GM12878 (cell line): Measurements from ENCODE around the gene DEFB132. TPM values are rescaled to one million over a fixed set of nuclear protein-coding genes. Genes with fewer than 3 reads are reported as not detected.

Experiments used
- ATAC-seq: fragments of 200-7000 bp; cut with Tn5 transposase; 3 replicates; pipeline ENCODE4 v1.9.1; 2020; ENCODE audit warnings: mild to moderate bottlenecking, moderate library complexity
- BruUV-seq: library from RNA; stranded (reverse); fragments of 400-500 nt; replicated peaks from 2 replicates; lab custom pipeline; 2021; lab: Mats Ljungman, UMichigan
- CTCF ChIA-PET: fragments of 300-600 bp; sonication (Branson Sonifier 250); formaldehyde crosslinking; extraction: SDS; loops from one replicate; lab custom pipeline; 2021; ENCODE audit warnings: inconsistent platforms; lab: Yijun Ruan, JAX
- POLR2A ChIA-PET: fragments of 350-600 bp; formaldehyde crosslinking; extraction: SDS; loops from one replicate; lab custom pipeline; 2021; ENCODE audit warnings: inconsistent platforms; lab: Charles Lee
- RAD21 ChIA-PET: fragments of 300-600 bp; sonication (Branson Sonifier 250); formaldehyde crosslinking; loops from one replicate; lab custom pipeline; 2023; ENCODE audit warnings: antibody characterized with exemption; ENCODE audit not compliant: unreplicated experiment; lab: Charles Lee
- SMC1A ChIA-PET: fragments of 300-600 bp; sonication (Branson Sonifier 250); formaldehyde crosslinking; loops from one replicate; lab custom pipeline; 2023; ENCODE audit not compliant: unreplicated experiment, uncharacterized antibody; lab: Charles Lee
- DNase-seq: peaks from one replicate; pipeline ENCODE4 v3.0.0-alpha.2; 2011; ENCODE audit warnings: low read depth, low spot score
- FAIRE-seq: peaks from 3 replicates; lab custom pipeline; 2011; peaks lifted over from hg19 to GRCh38; lab: Jason Lieb, UNC
- H2AFZ ChIP-seq: 2 replicates; pipeline ENCODE4 v1.6.0; 2011; ENCODE audit warnings: low read depth, low read length, control low read depth; ENCODE audit not compliant: control insufficient read depth
- H3K27ac ChIP-seq: 2 replicates; pipeline ENCODE4 v1.5.1; 2011; ENCODE audit warnings: control low read depth; ENCODE audit not compliant: control insufficient read depth, insufficient read depth
- H3K27me3 ChIP-seq, 2 experiments: replicated peaks in 1 of 2; 2 replicates each; pipeline versions ENCODE4 v1.6.0 to v1.6.1; 2011; ENCODE audit warnings: low read length in 1 of 2; ENCODE audit not compliant: control insufficient read depth in 2 of 2, insufficient read depth in 2 of 2
- H3K36me3 ChIP-seq, 2 experiments: 2 replicates each; pipeline ENCODE4 v1.5.1; 2011; ENCODE audit warnings: low read length in 1 of 2; ENCODE audit not compliant: control insufficient read depth in 2 of 2, insufficient read depth in 2 of 2
- H3K4me1 ChIP-seq: 2 replicates; pipeline ENCODE4 v1.6.1; 2011; ENCODE audit warnings: mild to moderate bottlenecking, low read length, moderate library complexity, mixed read lengths; ENCODE audit not compliant: control insufficient read depth, insufficient read depth
- H3K4me2 ChIP-seq: 2 replicates; pipeline ENCODE4 v1.6.0; 2011; ENCODE audit warnings: control low read depth; ENCODE audit not compliant: control insufficient read depth, insufficient read depth
- H3K4me3 ChIP-seq: fragments of 200-600 bp; sonication (generic); 2 replicates; pipeline ENCODE4 v1.5.1; 2016
- H3K79me2 ChIP-seq: 2 replicates; pipeline ENCODE4 v1.6.0; 2011; ENCODE audit warnings: low read length; ENCODE audit not compliant: control insufficient read depth, insufficient read depth
- H3K9ac ChIP-seq: 2 replicates; pipeline ENCODE4 v1.8.0; 2011; ENCODE audit warnings: low read length, control low read depth, mixed read lengths; ENCODE audit not compliant: control insufficient read depth, insufficient read depth
- H3K9me3 ChIP-seq: replicated peaks from 3 replicates; pipeline ENCODE4 v1.5.1; 2011; ENCODE audit warnings: mild to moderate bottlenecking, low read length; ENCODE audit not compliant: control insufficient read depth, insufficient read depth
- H4K20me1 ChIP-seq: 2 replicates; pipeline ENCODE4 v1.6.0; 2011; ENCODE audit not compliant: control insufficient read depth, insufficient read depth
- ATF7 ChIP-seq: fragments of 450-650 bp; IDR thresholded peaks from 2 replicates; pipeline ENCODE4 v1.6.1; 2016; ENCODE audit warnings: low read depth, mild to moderate bottlenecking
- BCL11A ChIP-seq: IDR thresholded peaks from 2 replicates; pipeline ENCODE4 v1.6.1; 2011; ENCODE audit warnings: low read depth, low read length
- BHLHE40 ChIP-seq, 2 experiments: fragments of 450-650 bp in 1 of 2; IDR thresholded peaks; 2 replicates each; pipeline ENCODE4 v1.6.1; 2011 to 2017; ENCODE audit warnings: low read depth in 2 of 2, borderline replicate concordance in 1 of 2, improper control_type of control experiment in 1 of 2, low read length in 1 of 2, mild to moderate bottlenecking in 1 of 2
- ELK1 ChIP-seq: IDR thresholded peaks from 2 replicates; pipeline ENCODE4 v1.6.1; 2012; ENCODE audit warnings: low read depth, low read length, improper control_type of control experiment
- EP300 ChIP-seq, 2 experiments: fragments of 150-350 bp in 1 of 2; IDR thresholded peaks; 2 replicates each; pipeline ENCODE4 v1.6.1; 2011 to 2012; ENCODE audit warnings: low read depth in 2 of 2, low read length in 2 of 2, borderline replicate concordance in 1 of 2, improper control_type of control experiment in 1 of 2, inconsistent platforms in 1 of 2; ENCODE audit not compliant: control insufficient read depth in 1 of 2
- JUNB ChIP-seq: IDR thresholded peaks from 2 replicates; pipeline ENCODE4 v1.6.1; 2016; ENCODE audit warnings: antibody characterized with exemption, mild to moderate bottlenecking
- NFYA ChIP-seq: IDR thresholded peaks from 2 replicates; pipeline ENCODE4 v1.6.1; 2011; ENCODE audit warnings: low read depth, mild to moderate bottlenecking, low read length, improper control_type of control experiment, borderline replicate concordance
- NR2C1 ChIP-seq: fragments of 450-650 bp; IDR thresholded peaks from 2 replicates; pipeline ENCODE4 v1.6.1; 2017; ENCODE audit warnings: antibody characterized with exemption, mild to moderate bottlenecking, moderate library complexity
- PAX5 ChIP-seq: IDR thresholded peaks from 2 replicates; pipeline ENCODE4 v1.6.1; 2011; ENCODE audit warnings: low read depth, low read length, borderline replicate concordance
- POU2F2 ChIP-seq: IDR thresholded peaks from 3 replicates; pipeline ENCODE4 v1.6.1; 2011; ENCODE audit warnings: low read depth, mild to moderate bottlenecking, low read length, borderline replicate concordance
- SP1 ChIP-seq: IDR thresholded peaks from one replicate; pipeline ENCODE4 v1.6.1; 2011; ENCODE audit warnings: low read depth, low read length
- SUZ12 ChIP-seq: fragments of 200-600 bp; sonication (generic); IDR thresholded peaks from one replicate; pipeline ENCODE4 v1.6.1; 2018; ENCODE audit warnings: antibody characterized with exemption, mild to moderate bottlenecking; ENCODE audit not compliant: unreplicated experiment
- TAF1 ChIP-seq: IDR thresholded peaks from 2 replicates; pipeline ENCODE4 v1.6.1; 2011; ENCODE audit warnings: mild to moderate bottlenecking, low read depth, low read length, borderline replicate concordance
- TCF7 ChIP-seq: IDR thresholded peaks from 2 replicates; pipeline ENCODE4 v1.6.1; 2014; ENCODE audit warnings: antibody characterized with exemption, borderline replicate concordance
- YY1 ChIP-seq: IDR thresholded peaks from 2 replicates; pipeline ENCODE4 v1.6.1; 2011; ENCODE audit warnings: low read depth, mild to moderate bottlenecking, low read length
- ZNF274 ChIP-seq: IDR thresholded peaks from one replicate; pipeline ENCODE4 v1.8.0; 2011; ENCODE audit not compliant: insufficient read length, insufficient read depth
- WGBS: methylation state at CpG from one replicate; pipeline ENCODE4 v1.1.6; 2016; ENCODE audit warnings: low lambda C conversion rate; ENCODE audit not compliant: insufficient replicate concordance, insufficient coverage; ENCODE audit errors: missing lambda C conversion rate; 5-methylcytosine and 5-hydroxymethylcytosine counted together
- in situ Hi-C: fragments of 300-500 bp; cut with MboI; formaldehyde crosslinking; loops from 9 replicates; pipeline ENCODE4 v1.14.3; 2018; ENCODE audit warnings: mixed read lengths
- intact Hi-C: fragments of 100-400 bp; cut with micrococcal nuclease; formaldehyde crosslinking; loops from one replicate; pipeline ENCODE4 v1.14.2; 2022; ENCODE audit not compliant: unreplicated experiment
- polyA plus RNA-seq, 11 experiments: library from polyadenylated mRNA; depleted of rRNA in 4 of 11; unstranded in 6 of 11; stranded (reverse) in 5 of 11; fragments of >200 nt; fragmentation: Nextera tagmentation in 4 of 11; fragmentation: Illumina TruSeq in 1 of 11; extraction: Ambion mirVana in 4 of 11; extraction: Trizol in 1 of 11; gene quantifications; 1 replicate in 1 of 11; 2 replicates in 10 of 11; pipeline versions ENCODE4 v1.2.1 to v1.2.3, GENCODE V29; 2011 to 2016; ENCODE audit warnings: inconsistent platforms in 2 of 11, missing spikeins in 2 of 11, low read depth in 1 of 11
- total RNA-seq, 4 experiments: library from RNA; depleted of rRNA in 3 of 4; stranded (reverse); fragments of >200 nt in 3 of 4; fragmentation: Illumina TruSeq in 1 of 4; extraction: Trizol in 1 of 4; gene quantifications; 2 replicates each; pipeline versions ENCODE4 v1.2.1 to v1.2.3, GENCODE V29; 2013 to 2021
- TF ChIP-seq, protein P1 (sequence below): fragments of 450-650 bp; IDR thresholded peaks from 2 replicates; pipeline ENCODE4 v1.6.1; 2017; ENCODE audit warnings: mild to moderate bottlenecking, moderate library complexity
- TF ChIP-seq, protein P2 (sequence below): IDR thresholded peaks from 2 replicates; pipeline ENCODE4 v1.6.1; 2011; ENCODE audit warnings: mild to moderate bottlenecking, low read depth, low read length, moderate library complexity; ENCODE audit not compliant: insufficient replicate concordance

DEFB132 gene
- total and polyA plus RNA-seq, 10 of the 15 experiments (the other 5 are each of a cell fraction or from before 2014, with no cell fraction given): not detected

DNA sequence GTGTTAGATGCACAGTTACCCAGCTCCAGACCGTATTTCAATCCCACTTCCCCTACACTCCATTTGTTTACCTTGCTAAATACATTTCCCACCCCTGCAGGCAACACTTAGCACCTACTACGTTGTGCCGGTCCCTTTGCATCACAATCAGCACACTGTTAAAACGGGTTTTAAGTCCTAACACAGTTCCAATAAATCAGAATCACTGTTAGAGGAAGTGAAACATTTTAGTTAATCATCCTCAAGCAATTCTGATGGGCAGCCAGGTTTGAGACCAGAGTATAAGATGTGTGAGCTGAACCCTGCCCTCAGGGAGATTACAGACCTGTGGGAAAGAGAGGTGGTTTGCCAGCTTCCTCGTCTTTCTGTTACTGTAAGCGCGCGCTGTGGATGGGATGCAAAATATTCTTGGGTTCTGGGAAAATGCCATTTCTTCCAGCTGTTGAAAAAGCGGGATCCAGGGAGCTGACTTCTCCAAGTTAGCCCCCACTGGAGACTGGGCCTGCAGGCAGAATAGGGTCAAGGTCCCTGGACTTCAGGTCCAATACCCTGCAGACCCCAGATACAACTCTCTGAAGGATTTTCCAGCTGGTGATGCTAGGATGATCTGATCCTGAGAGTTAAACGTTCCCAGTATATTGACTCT is 42.9 kb downstream of the DEFB132 start:
- ChIA-PET SMC1A (interaction anchor here (0.6 to 1.9 kb wide), 3 partner anchors 10 to 103 kb away, joined by 3 to 6 read pairs (median 6); partner anchors contain the start of gene SOX12), POLR2A (interaction anchor here (0.6 to 3.4 kb wide), 3 partner anchors 11 to 39 kb away, joined by 3 to 30 read pairs (median 3); partner anchors contain the start of gene SOX12), RAD21 (no interaction called here), CTCF (interaction anchor here (2.1 to 3.2 kb wide), 5 partner anchors 8 to 30 kb away, joined by 7 to 15 read pairs (median 12); partner anchors contain the start of gene SOX12)
- peaks cover 45% of the 10 kb centered on the region for H3K79me2 ChIP-seq
- in situ Hi-C loops (no loop called here), intact Hi-C loops (no loop called here)
- peaks cover 4% of the 10 kb centered on the region for H4K20me1 ChIP-seq
- peak overlapping the region; percentile 94 for H3K4me3 ChIP-seq
- no peak overlapping the region for H3K27ac ChIP-seq
- no peak overlapping the region for H2AFZ ChIP-seq
- H3K4me2 ChIP-seq: peak overlapping the region; percentile 92
- BruUV-seq: no TSS peak
- 60% methylated on average over 10 of the region's 10 CpGs for WGBS
- H3K4me1 ChIP-seq: peaks cover 27% of the 10 kb centered on the region
- ATAC-seq (peak; percentile 10; the same call in 1 of the 3 replicates), DNase-seq (no peak), FAIRE-seq (no peak)
- no peak overlapping the region for H3K9ac ChIP-seq
- H3K9me3 ChIP-seq: no peaks in the 10 kb centered on the region; the same call in 2 of the 3 replicates
- no peaks in the 10 kb centered on the region for H3K27me3 ChIP-seq
- no peaks in the 10 kb centered on the region; a peak in 2 of 4 replicates for H3K36me3 ChIP-seq
- TF ChIP-seq JUNB (no peak), PAX5 (no peak), TAF1 (no peak), SUZ12 (no peak), POU2F2 (no peak), ATF7 (no peak), EP300 (IDR thresholded peaks at IDR 0.05; ENCODE audit: borderline replicate concordance in 1 of 2, control insufficient read depth in 1 of 2, low read depth in 2 of 2, low read length in 2 of 2) (no peak), BHLHE40 (IDR thresholded peaks at IDR 0.05; ENCODE audit: borderline replicate concordance in 1 of 2, low read depth in 2 of 2, low read length in 1 of 2) (no peak), NFYA (no peak), SP1 (no peak), NR2C1 (no peak), BCL11A (no peak), YY1 (no peak), ELK1 (no peak), TCF7 (no peak), ZNF274 (no peak)
- TF ChIP-seq, protein P1, sequence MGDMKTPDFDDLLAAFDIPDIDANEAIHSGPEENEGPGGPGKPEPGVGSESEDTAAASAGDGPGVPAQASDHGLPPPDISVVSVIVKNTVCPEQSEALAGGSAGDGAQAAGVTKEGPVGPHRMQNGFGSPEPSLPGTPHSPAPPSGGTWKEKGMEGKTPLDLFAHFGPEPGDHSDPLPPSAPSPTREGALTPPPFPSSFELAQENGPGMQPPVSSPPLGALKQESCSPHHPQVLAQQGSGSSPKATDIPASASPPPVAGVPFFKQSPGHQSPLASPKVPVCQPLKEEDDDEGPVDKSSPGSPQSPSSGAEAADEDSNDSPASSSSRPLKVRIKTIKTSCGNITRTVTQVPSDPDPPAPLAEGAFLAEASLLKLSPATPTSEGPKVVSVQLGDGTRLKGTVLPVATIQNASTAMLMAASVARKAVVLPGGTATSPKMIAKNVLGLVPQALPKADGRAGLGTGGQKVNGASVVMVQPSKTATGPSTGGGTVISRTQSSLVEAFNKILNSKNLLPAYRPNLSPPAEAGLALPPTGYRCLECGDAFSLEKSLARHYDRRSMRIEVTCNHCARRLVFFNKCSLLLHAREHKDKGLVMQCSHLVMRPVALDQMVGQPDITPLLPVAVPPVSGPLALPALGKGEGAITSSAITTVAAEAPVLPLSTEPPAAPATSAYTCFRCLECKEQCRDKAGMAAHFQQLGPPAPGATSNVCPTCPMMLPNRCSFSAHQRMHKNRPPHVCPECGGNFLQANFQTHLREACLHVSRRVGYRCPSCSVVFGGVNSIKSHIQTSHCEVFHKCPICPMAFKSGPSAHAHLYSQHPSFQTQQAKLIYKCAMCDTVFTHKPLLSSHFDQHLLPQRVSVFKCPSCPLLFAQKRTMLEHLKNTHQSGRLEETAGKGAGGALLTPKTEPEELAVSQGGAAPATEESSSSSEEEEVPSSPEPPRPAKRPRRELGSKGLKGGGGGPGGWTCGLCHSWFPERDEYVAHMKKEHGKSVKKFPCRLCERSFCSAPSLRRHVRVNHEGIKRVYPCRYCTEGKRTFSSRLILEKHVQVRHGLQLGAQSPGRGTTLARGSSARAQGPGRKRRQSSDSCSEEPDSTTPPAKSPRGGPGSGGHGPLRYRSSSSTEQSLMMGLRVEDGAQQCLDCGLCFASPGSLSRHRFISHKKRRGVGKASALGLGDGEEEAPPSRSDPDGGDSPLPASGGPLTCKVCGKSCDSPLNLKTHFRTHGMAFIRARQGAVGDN: no peak
- TF ChIP-seq, protein P2, sequence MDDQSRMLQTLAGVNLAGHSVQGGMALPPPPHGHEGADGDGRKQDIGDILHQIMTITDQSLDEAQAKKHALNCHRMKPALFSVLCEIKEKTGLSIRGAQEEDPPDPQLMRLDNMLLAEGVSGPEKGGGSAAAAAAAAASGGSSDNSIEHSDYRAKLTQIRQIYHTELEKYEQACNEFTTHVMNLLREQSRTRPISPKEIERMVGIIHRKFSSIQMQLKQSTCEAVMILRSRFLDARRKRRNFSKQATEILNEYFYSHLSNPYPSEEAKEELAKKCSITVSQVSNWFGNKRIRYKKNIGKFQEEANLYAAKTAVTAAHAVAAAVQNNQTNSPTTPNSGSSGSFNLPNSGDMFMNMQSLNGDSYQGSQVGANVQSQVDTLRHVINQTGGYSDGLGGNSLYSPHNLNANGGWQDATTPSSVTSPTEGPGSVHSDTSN: no peak
